UCSD-AML1 (cell line): Measurements from ENCODE around the gene DCUN1D2.

Experiments used
- DNase-seq: peaks from one replicate; lab custom pipeline; 2025; ENCODE audit not compliant: unreplicated experiment; lab: John Stamatoyannopoulos, UW

DCUN1D2 gene

DNA sequence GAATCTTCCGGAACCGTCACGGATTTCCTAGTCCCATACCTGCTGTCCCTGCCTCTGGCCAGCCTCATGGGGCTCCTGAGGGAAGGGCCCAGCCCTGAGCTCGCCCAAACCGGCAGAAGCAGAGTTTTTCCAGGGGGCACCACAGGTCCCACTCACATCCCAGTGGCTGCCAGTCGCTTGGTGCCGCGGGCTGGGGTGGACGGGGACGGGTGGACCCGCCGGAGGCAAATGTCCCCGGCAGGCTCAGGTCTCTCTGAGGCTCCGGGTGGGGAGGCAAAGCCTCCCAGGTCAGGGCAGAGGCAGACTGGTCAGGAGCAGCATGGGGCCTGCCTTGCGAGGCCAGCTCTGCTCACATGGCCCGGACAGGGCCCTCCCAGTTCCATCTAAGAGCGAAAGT is 62.0 kb downstream of the DCUN1D2 start:
- no peak for DNase-seq

DNA sequence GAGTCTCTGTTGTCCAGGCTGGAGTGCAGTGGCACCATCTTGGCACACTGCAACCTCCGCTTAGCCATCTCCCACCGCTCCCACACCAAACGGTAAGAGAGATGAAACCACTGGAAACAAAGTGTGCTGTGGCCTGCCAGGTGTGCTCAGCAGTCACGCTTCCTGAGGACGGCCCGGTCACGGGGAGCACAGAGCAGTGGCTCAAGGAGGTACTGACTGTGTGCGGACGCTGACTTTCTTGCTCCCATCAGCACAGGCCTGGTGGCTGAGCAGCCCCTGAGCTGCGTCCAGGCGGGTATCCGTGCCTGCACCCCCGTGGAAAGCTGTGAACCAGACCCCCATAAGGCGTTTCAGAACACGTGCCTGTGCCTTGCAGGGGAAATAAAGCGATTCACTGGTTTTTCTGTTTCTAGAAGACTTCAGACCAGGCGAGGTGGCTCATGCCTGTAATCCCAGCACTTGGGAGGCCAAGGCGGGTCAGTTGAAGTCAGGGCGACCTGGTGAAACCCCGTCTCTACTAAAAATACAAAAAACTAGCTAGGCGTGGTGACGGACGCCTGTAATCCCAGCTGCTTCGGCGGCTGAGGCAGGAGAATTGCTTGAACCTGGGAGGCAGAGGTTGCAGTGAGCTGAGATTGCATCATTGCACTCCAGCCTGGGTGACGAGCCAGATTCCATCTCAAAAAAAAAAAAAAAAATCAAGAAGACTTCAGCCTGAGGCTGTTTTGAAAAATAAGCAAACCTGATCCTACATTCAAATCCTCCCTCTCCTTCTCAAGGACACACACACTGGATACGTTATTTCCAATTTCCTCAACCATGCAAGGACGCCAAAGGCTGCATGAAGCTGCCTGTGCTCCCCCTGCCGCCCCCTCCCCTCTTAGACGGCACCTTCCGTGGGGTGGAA is 62.7 kb downstream of the DCUN1D2 start:
- no peak for DNase-seq

DNA sequence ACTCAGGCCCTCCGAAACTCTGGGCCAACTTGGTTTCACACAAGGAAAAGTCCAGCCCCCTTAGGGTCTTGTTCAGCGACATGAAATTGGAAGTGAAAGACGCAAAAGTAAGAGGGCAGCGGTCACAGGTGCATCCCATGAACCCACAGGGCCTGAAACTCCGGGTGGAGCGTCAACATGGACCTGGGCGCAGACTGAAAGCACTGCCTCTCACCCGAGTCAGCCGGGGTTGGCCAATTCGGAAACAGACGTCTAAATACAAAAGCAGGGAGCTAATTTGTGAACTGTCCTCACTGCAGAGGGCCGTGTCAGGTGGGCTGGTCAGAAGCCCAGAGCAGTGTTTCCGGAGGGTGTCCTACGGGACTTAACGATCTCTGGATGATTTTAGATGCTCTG is 63.9 kb downstream of the DCUN1D2 start:
- no peak for DNase-seq

DNA sequence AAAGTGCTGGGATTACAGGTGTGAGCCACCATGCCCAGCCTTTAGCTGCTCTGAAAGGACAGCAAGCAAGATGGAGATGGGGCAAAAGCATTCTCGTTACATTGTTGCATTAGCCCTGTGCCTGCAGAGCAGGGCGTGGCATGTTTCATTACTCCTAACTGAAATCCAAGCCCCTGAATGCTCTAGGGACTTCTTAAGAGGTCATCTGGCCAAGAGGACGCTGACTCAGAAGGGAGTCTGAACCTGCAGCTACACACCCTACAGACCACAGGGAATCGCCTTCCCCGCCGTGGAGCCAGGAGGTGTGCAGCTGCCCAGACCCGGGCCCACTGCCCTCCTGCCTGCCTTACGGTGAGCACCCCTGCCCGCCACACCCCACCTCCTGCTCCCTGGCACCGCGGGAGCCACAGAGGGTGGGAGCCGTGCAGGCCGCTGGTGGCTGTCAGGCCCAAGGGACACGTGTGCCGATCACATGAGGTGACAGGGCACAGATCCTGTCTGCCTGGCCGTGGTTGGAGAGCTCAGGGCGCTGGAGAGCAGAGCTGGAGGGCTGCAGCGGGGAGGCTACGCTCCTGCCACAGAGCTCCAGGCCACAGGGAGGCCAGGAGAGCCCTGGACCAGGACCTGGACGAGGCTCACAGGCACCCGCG is 64.4 kb downstream of the DCUN1D2 start:
- DNase-seq: no peak

DNA sequence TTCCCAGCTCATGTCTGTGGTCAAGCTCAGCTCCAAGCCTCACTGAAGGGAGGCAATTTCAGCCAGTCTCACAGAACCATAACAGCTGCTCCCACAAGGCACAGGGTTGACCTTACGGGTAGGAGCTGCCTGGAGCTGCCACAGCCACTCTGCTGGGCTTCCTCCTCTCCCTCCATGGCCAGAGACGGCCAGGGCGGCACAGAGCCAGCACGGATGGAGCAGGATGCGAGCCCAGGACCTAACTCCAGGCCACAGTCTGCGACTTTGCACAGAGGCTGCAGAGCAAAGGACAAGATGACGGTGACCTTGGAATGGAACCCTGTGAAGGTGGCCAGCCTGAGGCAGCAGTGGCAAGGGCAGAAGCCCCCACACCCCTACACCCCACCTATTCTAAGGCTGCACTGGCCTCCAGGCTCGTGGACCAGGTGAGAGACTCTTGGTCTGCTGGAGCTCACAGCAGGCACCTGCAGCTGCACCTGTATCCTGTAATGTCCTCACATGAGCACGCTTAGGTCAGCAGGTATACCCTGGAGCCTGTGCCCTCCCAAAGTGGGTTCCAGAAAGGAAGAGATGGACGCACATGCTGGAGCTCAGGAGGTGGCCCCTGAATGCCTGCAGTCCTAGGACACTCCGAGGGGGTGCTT is 66.9 kb downstream of the DCUN1D2 start:
- no peak for DNase-seq

DNA sequence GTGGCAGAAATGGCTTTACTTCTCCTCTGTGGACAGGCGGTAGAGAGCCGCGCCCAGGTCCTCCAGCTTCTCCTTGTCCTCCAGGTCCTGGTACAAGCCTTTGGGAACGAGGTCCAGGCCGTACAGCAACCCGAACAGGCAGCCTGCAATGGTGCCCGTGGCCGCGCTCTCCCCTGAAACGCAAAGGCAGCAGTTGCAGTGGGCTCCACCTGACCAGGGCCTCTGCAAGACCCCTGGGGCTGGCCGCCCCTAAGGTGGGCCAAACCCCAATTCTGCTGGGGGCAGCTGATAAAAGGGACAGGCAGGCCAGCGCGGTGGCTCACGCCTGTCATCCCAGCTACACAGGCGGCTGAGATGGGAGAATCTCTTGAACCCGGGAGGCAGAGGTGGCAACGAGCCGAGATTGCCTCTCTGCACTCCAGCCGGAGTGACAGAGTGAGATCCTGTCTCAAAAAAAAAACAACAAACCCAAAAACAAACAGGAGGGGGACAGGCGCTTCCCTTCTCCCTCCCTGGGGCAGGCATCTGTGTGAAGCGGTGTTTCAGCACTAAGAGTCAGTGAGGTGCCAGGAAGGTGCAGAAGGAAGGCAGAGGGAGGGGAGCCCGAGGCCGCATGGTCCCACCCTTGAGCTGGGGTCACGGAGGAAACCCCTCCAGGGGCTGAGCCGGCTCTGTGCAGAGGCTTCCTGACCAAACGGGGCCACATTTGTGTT is 67.5 kb downstream of the DCUN1D2 start:
- no peak for DNase-seq

DNA sequence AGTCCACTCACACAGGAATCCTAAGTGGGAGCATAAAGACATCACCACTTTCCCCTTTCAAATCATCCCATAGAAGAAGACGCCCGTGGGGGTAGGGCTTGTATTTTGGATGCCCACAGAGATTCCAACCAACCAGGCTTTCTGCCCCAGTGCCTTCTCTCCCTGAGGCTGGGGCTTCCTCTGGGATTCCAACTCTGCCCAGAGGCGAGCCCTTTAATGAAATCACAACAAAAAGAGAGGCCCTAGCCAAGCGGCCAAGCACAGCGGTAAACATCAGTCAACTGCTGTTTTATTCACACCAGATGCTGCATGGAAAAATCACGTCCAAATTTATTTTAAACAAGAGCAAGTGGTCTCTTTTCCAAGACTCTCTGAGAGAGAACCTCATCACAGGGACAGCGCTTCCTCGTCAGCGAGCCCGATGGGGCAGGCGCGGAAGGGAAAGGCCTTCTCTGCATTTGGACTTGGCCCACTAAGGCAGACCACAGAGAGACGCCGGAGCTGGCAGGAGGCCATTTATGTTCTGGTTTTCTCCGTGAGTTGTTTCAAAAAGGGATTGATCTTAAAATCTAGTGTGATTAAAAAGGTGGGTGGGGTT is 68.7 kb downstream of the DCUN1D2 start:
- no peak for DNase-seq

DNA sequence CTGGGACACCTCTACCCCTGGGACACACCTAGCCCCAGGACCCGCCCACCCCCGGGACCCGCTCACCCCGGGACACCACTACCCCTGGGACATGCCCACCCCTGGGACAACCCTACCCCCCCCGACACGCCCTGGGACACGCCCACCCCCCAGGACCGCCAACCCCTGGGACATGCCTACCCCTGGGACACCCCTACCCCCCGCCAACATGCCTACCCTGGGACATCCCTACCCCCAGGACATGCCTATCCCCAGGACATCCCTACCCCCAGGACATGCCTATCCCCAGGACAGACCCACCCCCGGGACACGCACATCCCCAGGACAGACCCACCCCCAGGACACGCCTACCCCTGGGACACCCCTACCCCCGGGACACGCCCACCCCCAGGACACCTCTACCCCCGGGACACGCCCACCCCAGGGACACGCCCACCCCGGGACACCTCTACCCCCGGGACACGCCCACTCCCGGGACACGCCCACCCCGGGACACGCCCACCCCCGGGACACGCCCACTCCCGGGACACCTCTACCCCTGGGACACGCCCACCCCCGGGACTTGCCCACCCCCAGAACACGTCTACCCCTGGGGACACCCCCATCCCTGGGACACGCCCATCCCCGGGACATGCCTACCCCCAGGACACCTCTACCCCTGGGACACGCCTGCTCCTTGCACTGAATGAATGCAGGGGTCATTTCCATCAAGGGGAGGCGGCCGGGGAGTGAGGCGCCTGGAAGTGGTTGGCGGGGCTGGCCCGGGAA is 69.5 kb downstream of the DCUN1D2 start:
- DNase-seq: no peak

DNA sequence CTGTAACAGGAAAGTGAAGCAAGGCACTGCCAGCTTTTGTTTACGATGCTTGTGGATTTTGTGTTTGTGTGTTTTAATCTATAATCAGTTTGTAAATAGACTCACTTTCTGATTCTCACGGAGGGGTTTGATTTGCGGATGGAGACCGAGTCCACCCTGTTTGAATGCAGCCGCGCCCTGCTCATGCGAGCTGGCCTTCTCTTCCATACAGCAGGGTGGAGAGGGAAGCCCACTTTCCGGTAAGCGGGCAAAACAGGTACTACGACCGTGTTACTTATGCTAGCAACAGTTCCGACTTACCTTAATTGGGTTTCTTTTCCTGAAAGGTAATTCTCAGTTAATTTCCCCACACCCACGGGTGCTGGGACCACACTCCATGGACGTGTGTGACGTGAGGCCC is 70.3 kb downstream of the DCUN1D2 start:
- DNase-seq: no peak

DNA sequence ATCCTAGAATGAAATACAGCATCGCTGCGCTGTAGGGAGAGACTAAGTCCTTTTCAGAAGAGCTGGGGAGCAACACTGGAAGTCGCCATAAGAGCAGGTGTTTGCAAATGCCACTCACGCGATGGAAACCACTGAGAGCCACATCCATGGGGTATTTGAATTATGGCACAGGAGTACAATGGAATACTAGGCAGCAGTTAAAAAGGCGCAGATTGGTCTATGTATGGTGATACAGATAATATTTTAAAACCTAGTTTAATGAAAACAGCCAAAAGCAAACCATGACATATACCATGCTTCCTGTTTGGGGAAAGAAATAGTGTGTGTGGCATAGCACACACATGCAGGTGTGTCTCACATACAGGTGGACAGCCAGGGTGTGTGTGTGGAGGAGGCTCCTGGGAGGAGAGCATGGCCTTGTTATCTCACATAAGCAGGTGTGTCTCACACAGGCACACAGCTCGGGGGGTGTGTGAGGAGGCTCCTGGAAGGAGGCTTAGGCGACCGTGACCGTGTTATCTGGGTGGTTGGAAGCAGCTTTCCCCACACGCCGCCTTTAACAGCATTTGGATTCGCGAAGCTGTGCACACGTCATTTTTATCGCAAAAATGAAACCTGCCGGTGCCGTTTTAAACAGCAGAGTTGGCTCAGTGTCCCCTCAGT is 70.8 kb downstream of the DCUN1D2 start:
- no peak for DNase-seq

DNA sequence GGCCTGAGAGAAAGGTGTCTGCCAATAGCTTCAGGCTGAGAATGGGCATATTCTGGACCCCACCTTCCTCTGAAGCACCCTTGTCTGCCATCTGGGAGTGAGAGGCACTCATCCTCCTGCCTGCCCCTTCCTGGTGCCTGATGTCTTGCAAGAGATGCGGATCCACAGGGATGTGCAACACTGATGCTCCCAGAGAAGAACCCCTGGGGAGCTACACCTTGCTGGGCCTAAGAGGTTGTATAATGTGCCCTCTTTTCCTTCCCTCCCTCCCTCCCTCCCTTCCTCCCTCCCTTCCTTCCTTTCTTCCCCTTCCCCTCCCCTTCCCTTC is 71.8 kb downstream of the DCUN1D2 start:
- DNase-seq: no peak

DNA sequence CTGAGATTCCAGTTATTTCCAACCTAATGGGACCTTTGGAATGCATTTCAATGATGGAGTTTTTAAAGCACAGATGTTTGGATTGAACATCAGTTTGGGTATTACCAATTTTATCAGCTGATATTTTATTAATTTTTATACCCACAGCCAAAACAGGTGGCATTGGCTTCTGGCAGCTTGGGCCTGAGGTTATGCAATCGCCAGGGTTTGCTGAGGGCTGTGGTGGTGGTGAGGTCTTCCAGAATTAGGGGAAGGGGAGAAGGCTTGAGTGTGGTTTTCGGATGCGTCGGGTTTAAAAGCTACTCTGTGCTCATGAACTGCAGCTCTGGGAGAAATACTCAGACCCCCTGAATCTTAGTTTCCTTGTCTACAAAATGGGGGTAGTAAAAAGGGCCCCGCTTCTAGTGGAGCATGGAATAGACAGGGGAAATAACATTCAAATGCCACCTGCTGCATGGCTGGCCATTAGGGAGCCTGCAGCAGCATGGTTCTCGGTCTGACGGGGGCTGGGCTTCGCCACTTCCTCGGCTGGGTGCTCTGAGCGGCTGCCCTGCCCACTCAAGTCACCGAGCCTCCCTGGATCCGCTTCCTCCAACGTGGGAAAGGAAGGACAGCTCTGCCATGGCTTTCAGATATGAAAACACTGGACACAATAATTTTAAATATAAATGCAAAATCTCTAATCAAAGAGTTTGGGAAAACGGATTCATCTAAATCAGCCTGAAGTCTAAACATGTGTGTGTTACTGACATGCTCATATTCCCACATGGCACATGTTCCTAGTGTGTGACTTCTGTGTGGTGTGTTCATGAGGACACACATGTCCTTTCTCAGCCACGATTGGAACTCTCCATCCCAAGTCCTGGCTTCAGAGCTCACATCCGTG is 72.4 kb downstream of the DCUN1D2 start:
- no peak for DNase-seq

DNA sequence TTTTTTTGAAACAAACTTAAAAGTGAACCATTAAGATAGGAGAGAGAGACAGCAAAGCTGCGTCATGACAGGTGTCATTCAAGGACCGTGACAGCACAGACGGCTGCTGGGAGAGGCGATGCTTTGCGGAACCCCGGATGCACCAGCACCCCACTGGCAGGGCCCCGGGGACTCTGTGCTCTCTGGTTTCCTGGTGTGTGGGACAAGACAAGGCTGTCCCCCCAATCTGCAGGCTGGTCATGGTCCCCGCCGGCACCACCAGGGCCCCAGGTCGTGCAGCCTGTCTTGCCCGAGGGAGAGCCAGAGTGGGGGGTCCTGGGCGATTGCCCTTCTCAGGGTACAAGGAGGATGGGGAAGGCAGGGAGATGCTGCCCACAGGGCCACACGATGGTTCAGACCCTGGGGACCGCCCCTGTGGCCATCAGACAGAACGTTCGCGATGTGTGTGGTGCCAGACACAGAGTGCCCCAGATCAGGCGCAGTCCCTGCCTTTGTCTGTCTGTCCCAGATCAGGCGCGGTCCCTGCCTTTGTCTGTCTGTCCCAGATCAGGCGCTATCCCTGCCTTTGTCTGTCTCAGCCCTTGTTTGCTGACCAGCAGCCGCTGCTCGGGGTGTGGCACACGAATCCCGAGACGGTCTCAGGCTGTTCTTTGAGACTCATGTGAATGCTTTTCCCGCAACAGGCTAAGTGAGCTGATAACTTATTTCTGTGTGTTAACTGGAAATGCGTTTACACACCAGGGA is 73.3 kb downstream of the DCUN1D2 start:
- no peak for DNase-seq

DNA sequence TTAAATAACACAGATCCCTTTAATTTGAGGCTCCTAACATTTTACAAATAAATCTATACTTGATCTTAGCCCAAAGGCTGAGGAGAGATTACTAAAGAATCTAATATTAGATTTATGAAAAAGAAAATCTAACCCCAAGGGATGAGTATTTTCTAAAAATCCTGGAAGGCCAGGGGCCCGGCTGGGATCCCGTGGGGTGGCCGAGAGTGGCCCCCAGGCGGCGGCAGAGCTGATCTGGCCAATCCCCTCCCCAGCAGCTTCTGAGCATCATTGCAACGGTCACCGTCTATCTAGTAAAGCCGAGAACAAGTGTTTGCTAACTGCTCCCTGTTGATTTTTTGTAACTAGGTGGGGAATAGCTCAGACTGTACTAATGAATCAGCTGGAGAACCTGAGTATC is 74.7 kb downstream of the DCUN1D2 start:
- no peak for DNase-seq

DNA sequence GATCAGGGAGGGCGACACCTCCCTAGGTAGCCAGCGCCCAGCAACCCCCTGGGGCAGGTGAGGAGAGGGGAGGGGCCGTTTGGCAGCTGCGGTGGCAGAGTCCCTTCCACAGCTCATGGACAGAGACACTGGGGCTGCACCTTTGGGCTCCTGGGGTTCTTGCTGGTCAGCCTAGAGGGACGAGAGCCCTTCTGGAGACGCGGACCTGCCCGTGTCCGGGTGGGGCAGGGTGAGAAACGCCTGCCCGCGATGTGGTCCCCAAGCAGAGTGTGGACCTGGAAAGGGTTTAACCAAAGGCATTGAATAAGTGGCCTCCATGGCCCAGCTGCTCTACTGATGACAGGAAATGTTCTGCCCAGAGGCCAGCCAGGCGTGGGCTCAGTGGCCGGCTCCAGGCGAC is 75.5 kb downstream of the DCUN1D2 start:
- no peak for DNase-seq

DNA sequence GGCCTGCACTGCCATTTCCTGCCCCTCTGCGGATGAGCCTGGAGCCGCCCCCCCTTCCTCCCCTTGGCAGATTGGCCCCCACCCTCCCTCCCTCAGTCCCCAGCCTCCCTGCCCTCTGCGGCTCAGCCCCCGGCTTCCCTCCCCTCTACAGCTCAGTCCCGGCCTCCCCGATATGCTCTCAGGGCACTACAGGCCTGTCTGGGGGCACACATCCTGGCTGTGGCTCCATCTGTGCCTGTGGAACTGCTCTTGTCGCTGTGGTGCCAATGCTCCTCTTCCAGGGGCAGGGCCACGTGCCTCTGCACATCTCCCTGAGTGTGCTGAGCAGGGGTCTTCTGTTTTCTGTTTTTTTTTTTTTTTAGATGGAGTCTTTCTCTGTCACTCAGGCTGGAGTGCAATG is 76.2 kb downstream of the DCUN1D2 start:
- DNase-seq: no peak

DNA sequence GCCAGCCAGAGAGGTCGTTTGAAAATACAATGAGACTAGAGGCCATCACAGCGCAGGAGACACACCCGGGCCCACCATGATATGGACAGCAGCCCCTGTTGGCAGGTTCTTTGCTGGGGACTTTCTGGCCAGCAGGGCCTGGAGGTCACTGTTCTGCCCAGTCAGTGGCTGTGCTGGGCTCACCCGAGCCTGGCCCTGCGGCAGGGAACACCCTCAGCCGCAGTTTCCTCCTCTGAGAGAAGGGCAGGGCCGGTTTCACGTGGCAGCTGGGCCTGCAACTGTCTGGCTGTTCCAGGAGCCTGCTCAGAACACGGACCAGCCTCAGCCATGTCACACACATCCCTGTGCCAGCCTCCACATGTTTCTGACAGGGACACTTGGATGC is 76.6 kb downstream of the DCUN1D2 start:
- DNase-seq: no peak

DNA sequence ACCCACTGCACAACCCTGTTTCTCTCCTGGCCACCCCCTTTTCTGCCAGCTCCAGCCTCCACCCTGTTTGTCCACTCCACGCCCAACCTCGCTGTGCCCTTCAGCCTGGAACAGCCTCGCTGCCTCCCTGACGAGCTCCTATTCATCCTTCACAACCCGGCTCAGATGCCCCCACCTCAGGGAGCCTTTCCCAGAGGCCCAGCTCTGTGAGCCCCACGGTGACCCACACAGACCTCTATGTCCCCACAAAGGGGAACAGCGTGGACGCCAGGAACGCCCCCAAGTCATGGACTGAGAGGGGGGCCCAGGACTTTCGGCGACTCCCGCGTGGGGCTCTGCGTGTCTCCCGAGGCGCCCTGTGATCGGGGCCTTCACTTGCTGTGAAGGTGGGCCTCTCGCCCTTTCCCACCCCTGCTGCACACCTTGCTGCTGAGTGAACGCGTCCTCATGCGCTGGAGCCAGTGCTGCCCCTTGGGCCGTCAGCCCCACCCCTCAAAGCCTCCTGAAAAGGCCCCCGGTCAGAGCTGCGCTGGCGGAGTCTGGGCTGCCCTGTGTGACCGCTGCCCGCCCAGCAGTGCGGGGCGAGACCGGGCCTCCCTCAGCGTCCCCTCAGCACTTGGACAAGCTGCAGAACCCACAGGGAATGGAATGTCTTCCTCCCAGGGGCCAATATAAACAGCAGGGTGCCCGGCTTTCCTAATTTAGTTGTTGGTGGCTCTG is 77.2 kb downstream of the DCUN1D2 start:
- DNase-seq: no peak
